ENCODE measurements around the gene PDZD7. TPM values are rescaled to one million over a fixed set of nuclear protein-coding genes. Genes with fewer than 3 reads are reported as not detected.
A peak's percentile ranks its signal among the peaks of the same experiment; 100 is the strongest.

PDZD7 gene
- total RNA-seq, 1 donor from 2014 or later = 0.29 TPM

DNA sequence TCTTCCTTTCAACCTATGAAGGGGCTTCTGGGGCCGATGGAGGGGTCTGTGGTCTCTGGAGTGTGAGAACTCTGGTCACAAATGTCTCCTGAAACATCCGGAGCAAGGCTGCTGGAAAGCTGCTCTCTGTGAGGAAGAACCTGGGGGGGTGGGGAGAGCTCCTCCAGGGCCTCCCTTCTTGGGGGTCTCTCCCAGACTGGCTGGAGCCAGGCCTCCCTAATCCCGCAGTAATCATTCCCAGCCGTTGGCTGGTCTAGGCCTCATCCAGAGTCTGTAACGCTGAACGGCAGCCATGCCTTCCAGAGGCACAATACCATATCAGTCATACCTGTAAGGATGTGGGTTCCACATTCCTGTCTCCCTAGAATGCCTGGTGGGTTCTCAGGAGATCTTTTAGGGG lies 35.7 kb downstream of the PDZD7 start:
- H3K9me3 Mint-ChIP-seq (ENCODE audit: low read depth) = no peaks in the 10 kb centered on the region
- DNase-seq (ENCODE audit: low spot score, unreplicated experiment) = no peak
- peak overlapping the region; percentile 24 for H3K4me3 Mint-ChIP-seq (ENCODE audit: low read depth)
- TF ChIP-seq CTCF (IDR thresholded peaks at IDR 0.05; ENCODE audit: unreplicated experiment) = no peak
- peaks cover 9% of the 10 kb centered on the region for H3K4me1 Mint-ChIP-seq (ENCODE audit: low read depth)
- H3K27ac Mint-ChIP-seq = no peak overlapping the region
- H3K36me3 Mint-ChIP-seq (ENCODE audit: insufficient read depth) = peaks cover 12% of the 10 kb centered on the region
- no peaks in the 10 kb centered on the region for H3K27me3 Mint-ChIP-seq

DNA sequence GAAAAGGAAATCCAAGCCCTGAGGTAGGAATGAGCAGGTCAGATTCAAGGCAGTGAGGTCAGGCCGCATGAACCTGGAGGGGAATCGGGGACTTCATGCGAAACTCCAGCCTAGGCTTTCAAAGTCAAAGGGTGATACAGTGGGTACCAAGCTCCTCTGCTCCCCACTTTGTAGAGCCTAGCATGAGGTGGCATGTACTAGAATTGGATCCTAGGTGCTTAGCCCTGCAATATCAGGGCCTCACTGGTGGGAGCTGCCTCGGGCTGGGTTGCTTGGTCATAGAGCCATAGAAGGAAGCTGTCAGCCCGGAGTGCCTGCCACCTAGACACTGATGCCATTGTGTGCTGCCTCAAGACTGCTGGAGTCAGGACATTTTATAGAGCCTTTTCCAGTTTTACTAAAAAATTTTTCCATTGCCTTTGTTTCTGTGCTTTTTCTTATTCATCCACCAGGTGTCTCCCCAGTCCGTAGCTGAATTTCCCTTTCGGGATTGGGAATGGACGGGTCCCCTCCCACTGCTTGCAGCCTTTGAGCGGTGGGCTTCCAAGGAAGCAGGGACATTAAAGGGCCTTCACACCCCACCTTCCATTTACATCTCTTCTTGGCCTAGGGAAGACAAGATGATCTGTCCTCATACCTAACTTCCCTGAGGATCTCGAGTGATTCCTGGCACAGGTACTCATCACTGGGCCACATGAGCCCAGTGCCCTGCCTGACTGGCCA lies 36.8 kb downstream of the PDZD7 start:
- peak overlapping the region; percentile 85 for H3K27ac Mint-ChIP-seq
- DNase-seq (ENCODE audit: low spot score, unreplicated experiment) = no peak
- peaks cover 12% of the 10 kb centered on the region for H3K36me3 Mint-ChIP-seq (ENCODE audit: insufficient read depth)
- H3K9me3 Mint-ChIP-seq (ENCODE audit: low read depth) = no peaks in the 10 kb centered on the region
- H3K4me3 Mint-ChIP-seq (ENCODE audit: low read depth) = no peak overlapping the region
- no peaks in the 10 kb centered on the region for H3K27me3 Mint-ChIP-seq
- H3K4me1 Mint-ChIP-seq (ENCODE audit: low read depth) = peaks cover 9% of the 10 kb centered on the region
- peak; percentile 71 for TF ChIP-seq CTCF (IDR thresholded peaks at IDR 0.05; ENCODE audit: unreplicated experiment)

DNA sequence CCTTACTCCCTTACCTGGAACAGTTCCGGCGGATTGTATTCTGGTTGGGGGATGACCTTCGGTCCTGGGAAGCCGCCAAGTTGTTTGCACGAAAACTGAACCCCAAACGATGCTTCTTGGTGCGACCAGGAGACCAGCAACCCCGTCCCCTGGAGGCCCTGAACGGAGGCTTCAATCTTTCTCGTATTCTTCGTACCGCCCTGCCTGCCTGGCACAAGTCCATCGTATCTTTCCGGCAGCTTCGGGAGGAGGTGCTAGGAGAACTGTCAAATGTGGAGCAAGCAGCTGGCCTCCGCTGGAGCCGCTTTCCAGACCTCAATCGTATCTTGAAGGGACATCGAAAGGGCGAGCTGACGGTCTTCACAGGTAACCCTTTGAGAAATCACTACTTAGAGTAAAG lies 41.8 kb downstream of the PDZD7 start:
- Mint-ChIP-seq H3K36me3 (ENCODE audit: insufficient read depth) (peaks cover 10% of the 10 kb centered on the region), H3K9me3 (ENCODE audit: low read depth) (no peaks in the 10 kb centered on the region), H3K4me3 (ENCODE audit: low read depth) (no peak overlapping the region)

DNA sequence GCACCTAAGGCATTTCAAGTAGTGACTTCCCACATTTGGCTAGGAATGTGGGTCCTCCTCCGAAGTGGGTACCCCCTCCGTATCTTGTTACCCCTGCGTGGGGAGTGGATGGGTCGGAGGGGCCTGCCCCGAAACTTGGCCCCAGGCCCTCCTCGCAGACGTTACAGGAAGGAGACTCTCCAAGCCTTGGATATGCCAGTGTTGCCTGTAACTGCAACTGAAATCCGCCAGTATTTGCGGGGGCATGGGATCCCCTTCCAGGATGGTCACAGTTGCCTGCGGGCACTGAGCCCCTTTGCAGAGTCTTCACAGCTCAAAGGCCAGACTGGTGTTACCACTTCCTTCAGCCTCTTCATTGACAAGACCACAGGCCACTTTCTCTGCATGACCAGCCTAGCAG lies 42.8 kb downstream of the PDZD7 start:
- no peak for TF ChIP-seq CTCF (IDR thresholded peaks at IDR 0.05; ENCODE audit: unreplicated experiment)
- no peak for DNase-seq (ENCODE audit: low spot score, unreplicated experiment)
- Mint-ChIP-seq H3K36me3 (ENCODE audit: insufficient read depth) (peaks cover 10% of the 10 kb centered on the region), H3K4me1 (ENCODE audit: low read depth) (peaks cover 15% of the 10 kb centered on the region), H3K27me3 (no peaks in the 10 kb centered on the region), H3K27ac (no peak overlapping the region), H3K9me3 (ENCODE audit: low read depth) (no peaks in the 10 kb centered on the region), H3K4me3 (ENCODE audit: low read depth) (peak overlapping the region; percentile 96)

More for the DNA sequence above, 41.8 kb downstream of the PDZD7 start:
- Mint-ChIP-seq H3K4me1 (ENCODE audit: low read depth) (peaks cover 15% of the 10 kb centered on the region), H3K27me3 (no peaks in the 10 kb centered on the region), H3K27ac (no peak overlapping the region)
- DNase-seq (ENCODE audit: low spot score, unreplicated experiment) = no peak
- no peak for TF ChIP-seq CTCF (IDR thresholded peaks at IDR 0.05; ENCODE audit: unreplicated experiment)

DNA sequence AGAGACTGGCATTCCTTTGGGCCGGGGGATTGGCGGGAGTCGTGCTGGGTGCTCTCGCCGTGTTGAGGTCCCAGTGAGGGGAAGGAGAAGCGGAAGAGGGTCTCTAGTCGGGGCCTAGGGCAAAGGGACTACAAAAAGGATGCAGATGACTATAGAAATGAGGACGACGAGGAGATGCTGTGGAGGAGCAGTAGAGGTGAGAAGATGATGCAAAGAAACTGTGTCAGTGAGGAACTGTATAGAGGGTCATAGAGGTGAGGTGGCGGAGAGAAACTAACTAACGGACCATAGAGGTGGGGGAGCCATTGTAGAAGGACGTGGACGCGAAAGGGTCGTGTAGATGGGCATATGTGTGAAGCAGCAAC lies 43.3 kb downstream of the PDZD7 start:
- Mint-ChIP-seq H3K36me3 (ENCODE audit: insufficient read depth) (peaks cover 12% of the 10 kb centered on the region), H3K4me1 (ENCODE audit: low read depth) (peaks cover 15% of the 10 kb centered on the region), H3K27ac (peak overlapping the region; percentile 93), H3K27me3 (no peaks in the 10 kb centered on the region), H3K4me3 (ENCODE audit: low read depth) (peak overlapping the region; percentile 96), H3K9me3 (ENCODE audit: low read depth) (no peaks in the 10 kb centered on the region)
- no peak for TF ChIP-seq CTCF (IDR thresholded peaks at IDR 0.05; ENCODE audit: unreplicated experiment)
- DNase-seq (ENCODE audit: low spot score, unreplicated experiment) = no peak

Measured in progenitor cell of endocrine pancreas (in vitro differentiated cells).